MV-4-11 (cell line): ENCODE measurements around the gene METTL5.
"Not testable (repeated sequence)": the region's sequence is repeated elsewhere in the genome, so short reads cannot be mapped to it uniquely, and the experiment has no call there.

ENCODE experiments used
- DNase-seq: peaks from one replicate; lab custom pipeline; 2025; lab: John Stamatoyannopoulos, UW

METTL5 gene

GRCh38 chr2:169824373-169825333 lies at the start of gene METTL5:
Gene METTL5 (minus strand): TSS chr2:169824905. CDS start chr2:169824597, 308 bp downstream.
- DNase-seq, result peak; percentile 70

DNA sequence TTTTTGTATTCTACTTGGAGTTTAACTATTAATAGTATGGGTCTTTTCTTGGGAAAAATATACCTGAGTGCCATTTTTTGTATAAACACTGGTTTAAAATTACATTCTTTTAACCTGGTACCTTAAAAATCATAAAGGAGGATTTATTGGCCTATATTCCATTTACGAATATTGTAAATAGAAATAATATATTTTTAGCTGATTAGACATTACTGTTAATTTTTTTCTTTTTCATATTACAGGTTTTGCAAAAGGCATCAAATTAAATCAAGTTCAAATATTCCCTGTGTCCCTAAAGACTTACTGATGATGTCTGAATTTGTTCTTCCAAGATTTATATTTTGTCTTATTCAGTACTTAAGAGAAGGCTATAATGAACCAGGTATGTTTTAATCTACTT lies 47.3 kb upstream of the METTL5 start:
- no peak for DNase-seq

DNA sequence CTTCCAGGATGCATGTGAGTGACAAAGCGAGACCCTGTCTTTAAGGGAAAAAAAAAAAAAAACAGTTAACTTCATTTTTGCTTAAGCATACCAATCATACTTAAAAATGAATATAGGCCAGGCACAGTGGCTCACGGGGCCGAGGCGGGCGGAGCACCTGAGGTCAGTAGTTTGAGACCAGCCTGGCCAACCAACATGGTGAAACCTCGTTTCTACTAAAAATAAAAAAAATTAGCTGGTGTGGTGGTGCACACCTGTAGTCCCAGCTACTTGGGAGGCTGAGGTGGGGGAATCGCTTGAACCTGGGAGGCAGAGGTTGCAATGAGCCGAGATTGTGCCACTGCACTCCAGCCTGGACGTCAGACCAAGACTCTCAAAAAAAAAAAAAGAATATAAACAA lies 46.7 kb upstream of the METTL5 start:
- DNase-seq, result not testable (repeated sequence)

GRCh38 chr2:169868951-169869350 lies 44.2 kb upstream of the METTL5 start:
- no peak for DNase-seq

GRCh38 chr2:169867579-169867978 lies 42.9 kb upstream of the METTL5 start:
- DNase-seq, result no peak

- not testable (repeated sequence) for DNase-seq
These were observed 41.5 kb upstream of the METTL5 start for GRCh38 chr2:169866230-169866629.

- no peak for DNase-seq
These were observed 40.8 kb upstream of the METTL5 start for GRCh38 chr2:169865492-169865891.

GRCh38 chr2:169862816-169863215 lies 38.1 kb upstream of the METTL5 start:
- no peak for DNase-seq

- DNase-seq, result no peak
These were observed 35.4 kb upstream of the METTL5 start for GRCh38 chr2:169860149-169860548.

DNA sequence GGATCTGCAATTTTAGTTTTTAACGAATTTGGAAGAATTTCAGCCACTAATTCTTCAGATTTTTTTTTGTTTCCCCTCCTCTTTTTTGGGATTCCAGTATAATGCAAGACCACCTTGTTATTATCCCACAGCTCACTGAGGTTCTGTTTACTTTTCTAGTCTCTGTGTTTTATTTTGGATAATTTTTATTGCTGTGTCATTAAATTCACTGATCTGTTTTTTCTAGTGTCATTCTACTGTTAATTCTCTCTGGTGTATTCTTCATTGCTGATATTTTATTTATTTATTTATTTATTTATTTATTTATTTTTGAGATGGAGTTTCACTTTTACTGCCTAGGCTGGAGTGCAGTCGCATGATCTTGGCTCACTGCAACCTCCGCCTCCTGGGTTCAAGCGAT lies 34.7 kb upstream of the METTL5 start:
- DNase-seq, result no peak

DNA sequence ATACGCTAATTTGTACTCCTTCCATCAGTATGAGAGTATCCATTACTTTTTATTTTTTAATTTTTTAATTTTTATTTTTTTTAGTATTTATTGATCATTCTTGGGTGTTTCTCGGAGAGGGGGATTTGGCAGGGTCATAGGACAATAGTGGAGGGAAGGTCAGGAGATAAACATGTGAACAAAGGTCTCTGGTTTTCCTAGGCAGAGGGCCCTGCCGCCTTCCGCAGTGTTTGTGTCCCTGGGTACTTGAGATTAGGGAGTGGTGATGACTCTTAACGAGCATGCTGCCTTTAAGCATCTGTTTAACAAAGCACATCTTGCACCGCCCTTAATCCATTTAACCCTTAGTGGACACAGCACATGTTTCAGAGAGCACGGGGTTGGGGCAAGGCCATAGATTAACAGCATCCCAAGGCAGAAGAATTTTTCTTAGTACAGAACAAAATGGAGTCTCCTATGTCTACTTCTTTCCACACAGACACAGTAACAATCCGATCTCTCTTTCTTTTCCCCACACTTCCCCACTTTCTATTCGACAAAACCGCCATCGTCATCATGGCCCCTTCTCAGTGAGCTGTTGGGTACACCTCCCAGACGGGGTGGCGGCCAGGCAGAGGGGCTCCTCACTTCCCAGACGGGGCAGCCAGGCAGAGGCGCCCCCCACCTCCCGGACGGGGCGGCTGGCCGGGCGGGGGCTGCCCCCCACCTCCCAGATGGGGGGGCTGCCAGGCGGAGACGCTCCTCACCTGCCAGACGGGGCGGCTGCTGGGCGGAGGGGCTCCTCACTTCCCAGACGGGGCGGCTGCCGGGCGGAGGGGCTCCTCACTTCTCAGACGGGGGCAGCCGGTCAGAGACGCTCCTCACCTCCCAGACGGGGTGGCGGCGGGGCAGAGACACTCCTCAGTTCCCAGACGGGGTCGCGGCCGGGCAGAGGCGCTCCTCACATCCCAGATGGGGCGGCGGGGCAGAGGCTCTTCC lies 30.9 kb upstream of the METTL5 start:
- not testable (repeated sequence) for DNase-seq

GRCh38 chr2:169853041-169853668 lies 28.4 kb upstream of the METTL5 start:
- peak; percentile 46 for DNase-seq

DNA sequence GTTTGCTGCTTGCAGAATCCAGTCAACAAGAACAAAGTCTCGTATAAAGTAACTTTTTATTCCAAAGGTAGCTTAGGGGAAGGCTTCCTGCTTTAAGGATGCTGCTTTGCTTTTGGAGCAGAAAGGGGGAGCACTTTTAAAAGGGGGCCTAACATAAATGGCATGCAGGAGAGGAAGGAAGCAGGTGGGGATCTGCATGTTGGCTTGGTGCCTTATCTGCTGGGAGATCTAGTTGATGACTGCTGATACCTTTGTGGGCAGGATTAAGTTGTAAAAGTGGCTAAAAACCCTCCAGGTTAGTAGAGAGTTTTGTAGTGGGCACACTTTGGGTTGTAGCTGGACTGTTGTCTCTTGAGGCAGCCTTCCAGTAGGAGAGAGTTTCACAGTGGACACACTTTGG lies 25.0 kb upstream of the METTL5 start:
- no peak for DNase-seq

DNA sequence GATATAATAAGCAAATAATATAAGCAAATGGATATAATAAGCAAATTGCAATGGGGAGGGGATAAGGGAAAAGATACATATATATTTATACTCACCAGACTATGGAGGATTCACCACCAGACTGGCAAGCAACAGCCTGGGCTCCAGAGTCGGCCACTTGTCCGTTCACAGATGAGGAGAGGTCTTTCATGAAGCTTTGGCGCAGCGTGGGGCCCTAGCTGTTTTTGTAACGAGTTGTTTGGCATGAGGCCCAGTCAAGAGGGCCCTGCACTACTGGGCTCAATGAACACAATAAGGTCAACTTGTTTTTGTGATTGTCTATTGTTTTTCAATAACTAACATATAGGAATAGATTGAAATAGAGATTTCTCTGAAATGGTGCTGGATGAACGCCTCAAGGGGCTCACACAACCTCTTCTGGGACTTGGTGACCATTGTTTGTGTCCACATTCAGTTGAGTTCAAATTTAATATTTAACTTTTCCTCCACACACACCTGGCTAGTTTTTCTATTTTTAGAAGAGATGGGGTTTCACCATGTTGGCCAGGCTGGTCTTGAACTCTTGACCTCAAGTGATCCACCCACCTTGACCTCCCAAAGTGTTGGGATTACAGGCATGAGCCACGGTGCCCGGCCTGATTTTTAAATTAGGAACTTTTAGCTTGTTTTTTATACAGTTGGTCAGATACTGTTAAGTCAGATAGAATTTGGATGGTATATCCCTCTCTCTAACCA lies 24.4 kb upstream of the METTL5 start:
- DNase-seq, result not testable (repeated sequence)

DNA sequence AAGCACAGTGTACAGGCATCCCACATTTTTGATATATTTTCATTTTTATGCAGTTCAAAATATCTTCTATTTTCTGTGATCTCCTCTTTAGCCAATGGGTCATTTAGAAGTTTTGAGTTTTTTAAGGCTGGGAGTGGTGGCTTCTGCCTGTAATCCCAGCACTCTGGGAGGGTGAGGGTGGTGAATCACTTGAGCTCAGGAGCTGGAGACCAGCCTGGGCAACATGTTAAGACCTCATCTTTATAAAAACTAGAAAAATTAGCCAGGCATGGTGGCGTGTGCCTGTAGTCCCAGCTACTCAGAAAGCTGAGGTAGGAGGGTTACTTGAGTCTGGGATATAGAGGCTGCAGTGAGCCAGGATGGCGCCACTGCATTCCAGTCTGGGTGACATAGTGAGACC lies 20.3 kb upstream of the METTL5 start:
- no peak for DNase-seq

DNA sequence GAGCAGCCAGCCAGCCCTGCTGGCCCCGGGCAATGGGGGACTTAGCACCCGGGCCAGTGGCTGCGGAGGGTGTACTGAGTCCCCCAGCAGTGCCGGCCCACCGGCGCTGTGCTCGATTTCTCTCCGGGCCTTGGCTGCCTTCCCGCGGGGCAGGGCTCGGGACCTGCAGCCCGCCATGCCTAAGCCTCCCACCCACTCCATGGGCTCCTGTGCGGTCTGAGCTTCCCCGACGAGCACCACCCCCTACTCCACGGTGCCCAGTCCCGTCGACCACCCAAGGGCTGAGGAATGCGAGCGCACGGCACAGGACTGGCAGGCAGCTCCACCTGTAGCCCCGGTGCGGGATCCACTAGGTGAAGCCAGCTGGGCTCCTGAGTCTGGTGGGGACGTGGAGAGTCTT lies 16.9 kb upstream of the METTL5 start:
- not testable (repeated sequence) for DNase-seq

DNA sequence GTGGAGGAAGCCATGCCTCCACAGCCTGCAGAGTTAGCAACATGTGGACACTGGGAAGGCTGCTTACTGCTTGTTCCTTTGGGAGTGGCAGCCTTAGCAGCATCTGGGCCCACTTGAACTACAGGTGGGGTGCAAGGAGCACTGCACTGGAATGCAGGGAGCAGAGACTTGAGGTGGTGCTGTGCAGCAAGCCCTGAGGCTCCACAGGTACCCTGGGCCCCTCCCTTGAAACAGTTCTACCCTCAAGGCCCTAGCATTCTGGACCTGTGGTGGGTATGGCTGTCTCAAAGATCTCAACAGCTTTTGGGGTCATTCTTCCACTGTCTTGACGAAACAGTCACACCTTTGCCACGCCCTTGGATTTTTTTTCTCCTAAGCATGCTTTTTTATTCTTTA lies 16.0 kb upstream of the METTL5 start:
- no peak for DNase-seq

DNA sequence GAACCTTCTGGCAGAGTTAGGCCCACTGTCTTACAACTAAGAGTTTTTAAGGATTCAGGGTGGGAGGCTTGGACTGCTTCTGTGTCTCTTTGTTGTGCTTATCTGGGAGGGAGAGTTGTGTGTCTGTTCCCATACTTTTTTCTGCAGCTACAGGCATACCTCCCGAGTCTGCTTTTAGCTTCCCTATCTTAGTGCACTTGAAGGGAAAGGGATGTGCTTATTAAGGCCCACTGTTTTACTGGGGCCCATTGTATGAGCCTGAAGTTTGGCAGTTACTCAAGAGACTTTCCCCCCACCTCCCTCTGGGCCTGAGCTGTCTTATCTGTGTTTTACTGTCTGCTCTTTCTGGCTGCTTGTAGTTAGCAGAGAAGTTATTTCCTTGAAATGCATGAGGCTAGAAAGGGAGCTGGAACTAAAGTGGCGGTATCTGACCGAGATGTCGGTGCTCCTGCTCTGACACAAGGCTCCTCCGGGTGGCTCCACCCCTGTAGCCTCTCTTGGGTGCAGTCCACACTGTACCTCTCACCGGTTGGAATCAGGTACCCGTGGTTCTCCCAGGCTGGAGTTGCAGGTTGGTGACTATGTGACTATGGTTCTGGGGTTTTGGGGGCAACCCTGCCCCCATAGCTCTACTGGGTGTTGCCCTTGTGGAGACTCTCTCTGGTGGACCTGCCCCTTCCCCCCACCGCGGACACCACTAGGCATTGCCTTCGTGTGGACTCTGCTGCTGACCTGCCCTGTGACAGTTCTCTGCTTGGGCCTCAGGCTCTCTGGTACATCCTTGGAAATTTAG lies 15.4 kb upstream of the METTL5 start:
- no peak for DNase-seq

- no peak for DNase-seq
These were observed 14.2 kb upstream of the METTL5 start for GRCh38 chr2:169838743-169839489.

GRCh38 chr2:169834401-169834800 lies 9.7 kb upstream of the METTL5 start:
- no peak for DNase-seq
